ENCODE results near the gene TRIM29. TPM values are rescaled to one million over a fixed set of nuclear protein-coding genes. Genes with fewer than 3 reads are reported as not detected.

TRIM29 gene
- total and polyA plus RNA-seq, 9 of the 15 experiments (the other 6 are each of a cell fraction or from before 2014, with no cell fraction given), result 0.08 to 1.4 (median 0.42) TPM; not detected in 2

DNA sequence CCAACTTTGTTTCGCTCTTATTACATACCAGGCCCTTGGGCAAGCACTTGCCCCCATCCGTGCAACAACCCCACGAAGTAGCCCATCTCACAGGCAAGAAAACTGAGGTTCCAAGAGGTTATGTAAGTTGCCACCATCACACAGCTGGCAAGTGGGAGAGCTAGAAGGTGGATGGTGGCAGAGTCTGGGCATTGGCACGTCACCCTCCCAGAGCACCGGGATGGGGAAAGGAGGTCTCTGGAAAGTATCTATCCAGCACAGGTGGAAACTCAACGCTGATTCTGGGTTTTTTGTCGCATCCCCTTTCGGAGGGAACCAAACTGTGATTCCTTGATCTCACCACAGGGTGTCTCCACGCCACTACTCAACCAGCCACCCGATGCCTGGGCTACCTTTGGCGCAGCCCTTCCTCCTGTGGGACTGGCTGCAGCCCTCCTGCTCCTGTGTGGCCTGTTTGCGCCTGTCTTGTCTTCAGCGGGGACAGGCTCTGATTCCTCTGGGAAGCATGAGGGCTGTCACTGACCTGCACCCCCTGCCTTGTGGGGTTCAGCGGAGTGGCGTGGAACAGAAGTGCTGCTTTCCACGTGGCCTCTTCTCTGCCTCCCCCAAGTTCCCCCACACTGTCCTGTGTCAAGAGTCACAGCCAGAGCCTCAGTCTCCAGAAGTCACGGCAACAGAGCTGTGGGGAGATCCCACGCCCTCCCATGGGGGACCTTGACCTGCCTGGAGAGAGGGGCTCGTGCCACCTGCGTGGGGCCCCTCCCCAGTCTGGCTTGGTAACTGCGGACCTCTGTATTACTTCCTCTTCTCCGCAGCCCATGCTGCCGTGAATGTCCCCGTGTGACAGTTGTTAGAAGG, 34.4 kb upstream of the TRIM29 start (continued):
- peak; percentile 12 for TF ChIP-seq ZFP36 (IDR thresholded peaks at IDR 0.05; ENCODE audit: low read depth, low read length, partially characterized antibody)
- TF ChIP-seq ZNF282 (CRISPR knock-in tag; IDR thresholded peaks at IDR 0.05), result no peak
- TF ChIP-seq EHMT2 (IDR thresholded peaks at IDR 0.05), result no peak
- TF ChIP-seq SRSF3 (IDR thresholded peaks at IDR 0.05; ENCODE audit: insufficient read depth, low read length), result no peak
- TF ChIP-seq GTF2A2 (tag; IDR thresholded peaks at IDR 0.05), result no peak
- TF ChIP-seq, protein P1, sequence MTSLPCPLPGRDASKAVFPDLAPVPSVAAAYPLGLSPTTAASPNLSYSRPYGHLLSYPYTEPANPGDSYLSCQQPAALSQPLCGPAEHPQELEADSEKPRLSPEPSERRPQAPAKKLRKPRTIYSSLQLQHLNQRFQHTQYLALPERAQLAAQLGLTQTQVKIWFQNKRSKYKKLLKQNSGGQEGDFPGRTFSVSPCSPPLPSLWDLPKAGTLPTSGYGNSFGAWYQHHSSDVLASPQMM (CRISPR knock-in tag; IDR thresholded peaks at IDR 0.05), result no peak
- TF ChIP-seq, protein P2, sequence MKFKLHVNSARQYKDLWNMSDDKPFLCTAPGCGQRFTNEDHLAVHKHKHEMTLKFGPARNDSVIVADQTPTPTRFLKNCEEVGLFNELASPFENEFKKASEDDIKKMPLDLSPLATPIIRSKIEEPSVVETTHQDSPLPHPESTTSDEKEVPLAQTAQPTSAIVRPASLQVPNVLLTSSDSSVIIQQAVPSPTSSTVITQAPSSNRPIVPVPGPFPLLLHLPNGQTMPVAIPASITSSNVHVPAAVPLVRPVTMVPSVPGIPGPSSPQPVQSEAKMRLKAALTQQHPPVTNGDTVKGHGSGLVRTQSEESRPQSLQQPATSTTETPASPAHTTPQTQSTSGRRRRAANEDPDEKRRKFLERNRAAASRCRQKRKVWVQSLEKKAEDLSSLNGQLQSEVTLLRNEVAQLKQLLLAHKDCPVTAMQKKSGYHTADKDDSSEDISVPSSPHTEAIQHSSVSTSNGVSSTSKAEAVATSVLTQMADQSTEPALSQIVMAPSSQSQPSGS (CRISPR knock-in tag; IDR thresholded peaks at IDR 0.05), result no peak
- peak; percentile 39 to 44; a peak in 2 of 4 replicates for TF ChIP-seq KDM1A (IDR thresholded peaks at IDR 0.05)
- TF ChIP-seq, protein P3, sequence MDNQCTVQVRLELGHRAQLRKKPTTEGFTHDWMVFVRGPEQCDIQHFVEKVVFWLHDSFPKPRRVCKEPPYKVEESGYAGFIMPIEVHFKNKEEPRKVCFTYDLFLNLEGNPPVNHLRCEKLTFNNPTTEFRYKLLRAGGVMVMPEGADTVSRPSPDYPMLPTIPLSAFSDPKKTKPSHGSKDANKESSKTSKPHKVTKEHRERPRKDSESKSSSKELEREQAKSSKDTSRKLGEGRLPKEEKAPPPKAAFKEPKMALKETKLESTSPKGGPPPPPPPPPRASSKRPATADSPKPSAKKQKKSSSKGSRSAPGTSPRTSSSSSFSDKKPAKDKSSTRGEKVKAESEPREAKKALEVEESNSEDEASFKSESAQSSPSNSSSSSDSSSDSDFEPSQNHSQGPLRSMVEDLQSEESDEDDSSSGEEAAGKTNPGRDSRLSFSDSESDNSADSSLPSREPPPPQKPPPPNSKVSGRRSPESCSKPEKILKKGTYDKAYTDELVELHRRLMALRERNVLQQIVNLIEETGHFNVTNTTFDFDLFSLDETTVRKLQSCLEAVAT (IDR thresholded peaks at IDR 0.05), result no peak
- no peak for TF ChIP-seq ATF7 (IDR thresholded peaks at IDR 0.05)
- TF ChIP-seq TRIM28 (IDR thresholded peaks at IDR 0.05), result no peak
- TF ChIP-seq ZNF766 (CRISPR knock-in tag; conservative IDR thresholded peaks at IDR 0.05), result no peak
- no peak for TF ChIP-seq EP300 (IDR thresholded peaks at IDR 0.05; ENCODE audit: low read length)
- TF ChIP-seq, protein P4, sequence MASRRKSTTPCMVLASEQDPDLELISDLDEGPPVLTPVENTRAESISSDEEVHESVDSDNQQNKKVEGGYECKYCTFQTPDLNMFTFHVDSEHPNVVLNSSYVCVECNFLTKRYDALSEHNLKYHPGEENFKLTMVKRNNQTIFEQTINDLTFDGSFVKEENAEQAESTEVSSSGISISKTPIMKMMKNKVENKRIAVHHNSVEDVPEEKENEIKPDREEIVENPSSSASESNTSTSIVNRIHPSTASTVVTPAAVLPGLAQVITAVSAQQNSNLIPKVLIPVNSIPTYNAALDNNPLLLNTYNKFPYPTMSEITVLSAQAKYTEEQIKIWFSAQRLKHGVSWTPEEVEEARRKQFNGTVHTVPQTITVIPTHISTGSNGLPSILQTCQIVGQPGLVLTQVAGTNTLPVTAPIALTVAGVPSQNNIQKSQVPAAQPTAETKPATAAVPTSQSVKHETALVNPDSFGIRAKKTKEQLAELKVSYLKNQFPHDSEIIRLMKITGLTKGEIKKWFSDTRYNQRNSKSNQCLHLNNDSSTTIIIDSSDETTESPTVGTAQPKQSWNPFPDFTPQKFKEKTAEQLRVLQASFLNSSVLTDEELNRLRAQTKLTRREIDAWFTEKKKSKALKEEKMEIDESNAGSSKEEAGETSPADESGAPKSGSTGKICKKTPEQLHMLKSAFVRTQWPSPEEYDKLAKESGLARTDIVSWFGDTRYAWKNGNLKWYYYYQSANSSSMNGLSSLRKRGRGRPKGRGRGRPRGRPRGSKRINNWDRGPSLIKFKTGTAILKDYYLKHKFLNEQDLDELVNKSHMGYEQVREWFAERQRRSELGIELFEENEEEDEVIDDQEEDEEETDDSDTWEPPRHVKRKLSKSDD (conservative IDR thresholded peaks at IDR 0.05; ENCODE audit: low read length), result 0 out of 2 replicates have a peak, but pooled peaks have one; percentile 28
- no peak for TF ChIP-seq MECOM (CRISPR knock-in tag; IDR thresholded peaks at IDR 0.05)
- TF ChIP-seq STAT5A (IDR thresholded peaks at IDR 0.05; ENCODE audit: borderline replicate concordance, low read length), result no peak
- TF ChIP-seq ZNF75A (CRISPR knock-in tag; IDR thresholded peaks at IDR 0.05), result no peak
- TF ChIP-seq, protein P5, sequence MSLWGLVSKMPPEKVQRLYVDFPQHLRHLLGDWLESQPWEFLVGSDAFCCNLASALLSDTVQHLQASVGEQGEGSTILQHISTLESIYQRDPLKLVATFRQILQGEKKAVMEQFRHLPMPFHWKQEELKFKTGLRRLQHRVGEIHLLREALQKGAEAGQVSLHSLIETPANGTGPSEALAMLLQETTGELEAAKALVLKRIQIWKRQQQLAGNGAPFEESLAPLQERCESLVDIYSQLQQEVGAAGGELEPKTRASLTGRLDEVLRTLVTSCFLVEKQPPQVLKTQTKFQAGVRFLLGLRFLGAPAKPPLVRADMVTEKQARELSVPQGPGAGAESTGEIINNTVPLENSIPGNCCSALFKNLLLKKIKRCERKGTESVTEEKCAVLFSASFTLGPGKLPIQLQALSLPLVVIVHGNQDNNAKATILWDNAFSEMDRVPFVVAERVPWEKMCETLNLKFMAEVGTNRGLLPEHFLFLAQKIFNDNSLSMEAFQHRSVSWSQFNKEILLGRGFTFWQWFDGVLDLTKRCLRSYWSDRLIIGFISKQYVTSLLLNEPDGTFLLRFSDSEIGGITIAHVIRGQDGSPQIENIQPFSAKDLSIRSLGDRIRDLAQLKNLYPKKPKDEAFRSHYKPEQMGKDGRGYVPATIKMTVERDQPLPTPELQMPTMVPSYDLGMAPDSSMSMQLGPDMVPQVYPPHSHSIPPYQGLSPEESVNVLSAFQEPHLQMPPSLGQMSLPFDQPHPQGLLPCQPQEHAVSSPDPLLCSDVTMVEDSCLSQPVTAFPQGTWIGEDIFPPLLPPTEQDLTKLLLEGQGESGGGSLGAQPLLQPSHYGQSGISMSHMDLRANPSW (CRISPR knock-in tag; IDR thresholded peaks at IDR 0.05), result no peak
- TF ChIP-seq HEY1 (CRISPR knock-in tag; IDR thresholded peaks at IDR 0.05; ENCODE audit: borderline replicate concordance), result no peak
- TF ChIP-seq TEAD2 (tag; IDR thresholded peaks at IDR 0.05), result no peak
